Activated CD4-positive, alpha-beta T cell treated with anti-CD3 and anti-CD28 coated beads, Interleukin-2, amount 10 ng/mL, durations not matched to agents 7 days and 5 days (primary cell): ENCODE data around the gene BRSK1. TPM values are rescaled to one million over a fixed set of nuclear protein-coding genes. Genes with fewer than 3 reads are reported as not detected.

Experiments
- CTCF ChIA-PET: fragments of 350-600 bp; sonication (Branson Sonifier 250); formaldehyde crosslinking; loops from one replicate; lab custom pipeline; 2021; ENCODE audit warnings: antibody characterized with exemption; lab: Charles Lee
- POLR2A ChIA-PET: fragments of 350-600 bp; sonication (Branson Sonifier 250); formaldehyde crosslinking; loops from one replicate; lab custom pipeline; 2021; ENCODE audit warnings: antibody characterized with exemption; lab: Charles Lee
- DNase-seq: peaks from one replicate; pipeline ENCODE4 v3.0.0-alpha.2; 2020
- H3K27ac Mint-ChIP-seq: one replicate; pipeline ENCODE4 v1.8.0; 2021; ENCODE audit warnings: mild to moderate bottlenecking, moderate library complexity, mixed read lengths
- H3K27me3 Mint-ChIP-seq: one replicate; pipeline ENCODE4 v1.8.0; 2021; ENCODE audit warnings: mixed read lengths
- H3K36me3 Mint-ChIP-seq: one replicate; pipeline ENCODE4 v1.8.0; 2021; ENCODE audit warnings: low read depth, mixed read lengths
- H3K4me1 Mint-ChIP-seq: one replicate; pipeline ENCODE4 v1.8.0; 2021; ENCODE audit warnings: mixed read lengths
- H3K4me3 Mint-ChIP-seq: one replicate; pipeline ENCODE4 v1.8.0; 2021; ENCODE audit warnings: mild to moderate bottlenecking, moderate library complexity, mixed read lengths
- H3K9me3 Mint-ChIP-seq: one replicate; pipeline ENCODE4 v1.8.0; 2021; ENCODE audit warnings: mixed read lengths
- total RNA-seq, 2 experiments: library from RNA; stranded (reverse); gene quantifications; one replicate each; pipeline ENCODE4 v1.2.3, GENCODE V29; 2021

The BRSK1 gene
- total RNA-seq, 2 experiments from 2014 or later: 6.8 TPM

DNA sequence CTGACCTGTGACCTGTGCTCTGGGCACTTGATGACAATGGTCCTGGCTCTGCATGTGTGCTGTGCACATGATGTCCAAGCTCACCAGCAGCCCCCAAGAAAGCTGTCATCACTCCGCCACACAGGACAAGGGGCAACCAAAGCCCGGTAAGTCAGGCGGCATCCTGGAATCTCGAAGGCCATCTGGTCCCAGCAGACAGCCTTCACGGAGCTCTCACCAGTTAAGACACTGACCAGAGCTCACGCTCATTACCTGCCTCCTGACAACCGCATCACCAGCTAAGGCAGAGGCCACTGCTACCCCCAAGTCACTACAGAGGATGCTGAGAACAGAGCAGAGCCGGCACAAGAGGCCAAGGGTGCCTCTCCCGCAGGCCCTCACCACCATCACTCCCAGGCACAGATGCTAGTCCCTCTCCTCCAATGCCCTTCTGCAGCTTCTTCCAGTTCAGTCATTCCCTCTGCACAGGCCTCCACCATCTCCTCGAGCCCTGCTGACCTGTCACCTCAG, 35.6 kb upstream of the BRSK1 start:
- POLR2A ChIA-PET: no interaction called here
- Mint-ChIP-seq H3K4me1 (peaks cover 37% of the 10 kb centered on the region), H3K27ac (peak overlapping the region; percentile 9), H3K36me3 (peaks cover 38% of the 10 kb centered on the region), H3K4me3 (no peak overlapping the region), H3K27me3 (no peaks in the 10 kb centered on the region), H3K9me3 (no peaks in the 10 kb centered on the region)
- no peak for DNase-seq
- CTCF ChIA-PET: no interaction called here

DNA sequence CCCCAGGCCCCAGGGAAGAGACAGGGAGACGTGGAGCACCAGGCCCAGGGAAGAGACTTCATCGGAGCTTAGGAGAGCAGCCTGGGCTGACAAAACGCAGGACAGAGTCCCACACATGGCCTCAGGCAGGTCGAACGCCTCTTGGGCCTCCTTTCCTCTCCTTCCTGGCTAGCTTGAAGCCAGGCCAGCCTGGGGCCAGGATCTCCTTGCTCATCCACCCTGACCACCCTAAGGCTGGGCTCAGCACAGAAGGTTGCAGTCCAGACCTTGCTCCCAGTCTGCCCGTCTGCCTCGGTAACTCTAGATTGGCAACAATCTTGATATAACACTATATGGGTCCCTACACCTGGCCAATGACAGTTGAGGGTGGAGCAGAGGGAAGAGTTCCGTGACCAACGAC, 35.1 kb upstream of the BRSK1 start:
- Mint-ChIP-seq H3K36me3 (peaks cover 38% of the 10 kb centered on the region), H3K27me3 (no peaks in the 10 kb centered on the region), H3K9me3 (no peaks in the 10 kb centered on the region), H3K4me1 (peaks cover 42% of the 10 kb centered on the region), H3K27ac (peak overlapping the region; percentile 70), H3K4me3 (no peak overlapping the region)
- DNase-seq: no peak
- ChIA-PET POLR2A (no interaction called here), CTCF (no interaction called here)

DNA sequence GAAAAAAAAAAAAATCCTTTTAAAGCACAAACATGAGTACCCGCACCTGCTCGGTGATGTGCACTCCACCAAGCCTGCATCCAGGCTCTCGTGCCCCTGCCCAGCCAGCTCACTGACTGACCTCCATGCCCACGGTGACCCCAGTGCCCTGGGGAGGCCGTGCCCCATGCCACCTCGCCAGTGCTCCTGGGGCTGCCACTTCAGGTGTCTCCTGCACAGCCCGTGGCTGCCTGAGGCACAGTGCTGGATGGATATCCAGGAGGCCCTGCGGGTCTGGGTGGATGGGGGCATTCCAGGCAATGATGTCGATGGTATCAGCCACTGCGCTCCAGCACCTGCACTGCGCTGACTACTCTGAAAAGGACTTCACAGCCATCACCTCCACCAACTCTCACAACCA, 34.0 kb upstream of the BRSK1 start:
- Mint-ChIP-seq H3K27me3 (no peaks in the 10 kb centered on the region), H3K9me3 (no peaks in the 10 kb centered on the region), H3K36me3 (peaks cover 38% of the 10 kb centered on the region), H3K4me3 (no peak overlapping the region), H3K4me1 (peaks cover 46% of the 10 kb centered on the region), H3K27ac (no peak overlapping the region)
- no peak for DNase-seq
- CTCF ChIA-PET: interaction anchor here (0.7 kb wide), 2 partner anchors 14 to 298 kb away, joined by 3 to 4 read pairs; no protein-coding TSS in a partner anchor
- POLR2A ChIA-PET: no interaction called here

DNA sequence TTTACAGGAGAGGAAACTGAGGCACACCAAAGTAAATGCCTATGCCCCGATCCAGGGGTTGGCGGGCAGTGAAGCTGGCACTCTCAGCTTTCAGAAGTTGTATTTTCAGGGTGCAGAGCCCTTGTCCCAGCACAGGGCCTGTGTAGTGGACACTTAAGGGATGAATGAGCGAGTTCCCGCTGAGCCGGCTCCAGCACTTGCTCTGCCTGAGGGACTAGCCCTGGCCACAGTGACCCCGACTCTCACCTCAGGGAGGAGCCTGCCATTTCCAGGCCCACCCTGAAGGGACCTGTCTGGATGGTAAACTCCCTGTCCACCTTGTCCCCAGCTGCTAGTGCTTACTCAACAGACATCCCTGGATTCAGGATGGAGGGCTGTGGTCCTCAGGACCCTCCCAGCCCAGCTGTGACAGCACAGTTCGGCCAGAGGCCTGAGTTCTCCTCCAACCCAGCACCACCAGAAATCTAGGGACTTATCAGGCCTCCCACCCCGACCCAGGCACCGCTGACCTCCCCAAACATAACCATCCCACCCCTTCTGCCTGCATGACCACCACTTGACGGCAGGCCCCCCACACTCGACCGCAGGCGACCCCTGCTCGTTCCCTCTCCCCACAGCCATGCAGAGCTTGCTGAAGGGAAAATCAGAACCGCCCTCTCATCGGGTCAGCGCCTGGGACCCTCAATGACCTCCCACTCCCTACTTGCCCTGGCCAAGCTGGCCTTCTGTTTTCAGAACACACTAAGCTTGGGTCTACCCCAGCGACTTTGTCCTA, 33.3 kb upstream of the BRSK1 start:
- POLR2A ChIA-PET: no interaction called here

DNA sequence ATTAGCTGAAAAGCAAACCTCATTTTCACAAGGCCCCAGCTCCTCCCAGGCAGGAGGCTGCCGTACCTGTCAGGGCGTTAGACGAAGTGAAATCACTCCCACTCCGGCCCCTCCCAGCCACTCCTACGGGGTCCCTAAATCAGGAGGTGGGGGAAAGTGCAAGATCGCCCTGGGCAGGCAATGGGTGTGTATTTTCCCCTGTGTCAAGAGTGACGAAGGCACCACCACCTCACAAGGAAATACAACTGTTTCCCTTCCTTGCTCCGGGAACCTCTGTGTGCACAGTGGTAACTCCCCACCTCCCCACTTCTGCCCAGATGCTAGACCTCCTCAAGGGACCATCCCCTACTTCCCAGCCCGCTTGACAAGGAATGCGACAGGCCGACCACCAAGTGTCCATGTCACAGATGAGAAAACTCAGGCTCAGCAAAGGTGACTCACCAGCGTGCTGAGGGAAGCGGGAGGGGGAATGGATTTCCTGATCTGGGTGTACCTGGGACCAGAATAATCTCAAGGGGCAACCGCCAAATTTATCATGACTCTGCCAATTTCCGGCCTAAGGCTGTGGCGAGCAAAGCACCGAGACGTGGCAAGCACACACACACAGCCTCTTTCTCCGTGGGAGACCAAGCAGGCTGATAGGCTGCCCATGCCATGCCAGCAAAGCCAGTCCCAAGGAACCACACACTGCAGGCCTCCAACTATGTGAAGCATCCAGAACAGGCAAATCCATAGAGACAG, 32.3 kb upstream of the BRSK1 start:
- DNase-seq: peak; percentile 51
- peak overlapping the region; percentile 98 for H3K27ac Mint-ChIP-seq
- peak overlapping the region; percentile 95 for H3K4me3 Mint-ChIP-seq
- H3K27me3 Mint-ChIP-seq: no peaks in the 10 kb centered on the region
- POLR2A ChIA-PET: no interaction called here
- CTCF ChIA-PET: interaction anchor here (1.0 to 1.2 kb wide), 2 partner anchors 10 to 142 kb away, joined by 3 to 4 read pairs; no protein-coding TSS in a partner anchor
- no peaks in the 10 kb centered on the region for H3K9me3 Mint-ChIP-seq
- peaks cover 51% of the 10 kb centered on the region for H3K36me3 Mint-ChIP-seq
- H3K4me1 Mint-ChIP-seq: peaks cover 59% of the 10 kb centered on the region

More for the DNA sequence above, 33.3 kb upstream of the BRSK1 start:
- no peak for DNase-seq
- Mint-ChIP-seq H3K4me1 (peaks cover 49% of the 10 kb centered on the region), H3K4me3 (peak overlapping the region; percentile 95), H3K27ac (peak overlapping the region; percentile 98), H3K36me3 (peaks cover 43% of the 10 kb centered on the region), H3K27me3 (no peaks in the 10 kb centered on the region), H3K9me3 (no peaks in the 10 kb centered on the region)
- CTCF ChIA-PET: interaction anchor here (0.7 to 1.0 kb wide), 3 partner anchors 15 to 298 kb away, joined by 3 to 4 read pairs (median 4); no protein-coding TSS in a partner anchor

DNA sequence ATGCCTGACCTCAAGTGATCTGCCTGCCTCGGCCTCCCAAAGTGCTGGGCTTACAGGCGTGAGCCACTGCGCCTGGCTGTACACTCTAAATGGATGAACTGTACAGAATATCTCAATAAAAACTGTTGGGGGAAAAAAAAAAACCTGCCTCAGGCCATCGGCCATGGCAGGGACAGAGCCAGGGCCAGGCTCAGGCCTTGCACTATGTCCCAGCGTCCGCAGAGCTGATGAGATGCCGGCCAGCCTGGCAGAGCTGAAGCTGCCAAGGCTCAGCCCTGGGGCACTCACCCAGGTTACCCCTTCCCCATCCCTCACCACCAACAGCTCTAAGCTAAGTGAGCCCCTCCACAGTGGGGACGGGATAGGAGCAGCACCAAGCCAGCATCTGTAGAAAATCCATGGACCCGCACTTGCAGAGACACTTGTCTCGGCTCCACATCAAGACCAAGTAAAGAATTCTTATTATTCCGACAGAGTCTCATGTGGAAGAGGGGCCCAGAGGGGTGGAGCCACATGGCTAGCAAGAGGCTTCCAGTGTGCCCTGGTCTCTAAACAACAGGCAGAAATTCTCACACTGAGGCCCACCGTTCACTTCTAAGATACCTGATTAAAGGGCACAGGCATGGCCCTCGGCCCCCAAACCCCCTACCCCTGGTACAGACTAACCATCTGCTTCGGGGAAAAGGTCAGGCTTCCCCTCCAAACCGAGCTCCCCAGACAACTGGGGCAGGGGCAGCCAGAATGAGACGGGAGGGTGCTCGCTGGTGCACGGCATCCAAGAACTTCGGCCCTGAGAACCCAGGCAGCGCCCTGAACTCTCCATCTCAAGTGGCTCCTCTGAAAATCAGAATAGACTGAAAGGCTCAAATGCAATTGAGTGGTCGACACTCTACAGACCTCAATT, 30.8 kb upstream of the BRSK1 start:
- H3K36me3 Mint-ChIP-seq: peaks cover 63% of the 10 kb centered on the region
- H3K4me1 Mint-ChIP-seq: peaks cover 67% of the 10 kb centered on the region
- CTCF ChIA-PET: interaction anchor here (0.6 to 2.0 kb wide), 5 partner anchors 29 to 370 kb away, joined by 3 to 5 read pairs (median 4); no protein-coding TSS in a partner anchor
- H3K4me3 Mint-ChIP-seq: peak overlapping the region; percentile 95
- H3K9me3 Mint-ChIP-seq: no peaks in the 10 kb centered on the region
- DNase-seq: no peak
- H3K27ac Mint-ChIP-seq: peak overlapping the region; percentile 98
- POLR2A ChIA-PET: interaction anchor here (0.9 to 1.6 kb wide), 3 partner anchors 87 to 154 kb away, joined by 3 to 7 read pairs (median 5); partner anchors contain the start of genes KMT5C, PPP1R12C and UBE2S
- H3K27me3 Mint-ChIP-seq: no peaks in the 10 kb centered on the region

DNA sequence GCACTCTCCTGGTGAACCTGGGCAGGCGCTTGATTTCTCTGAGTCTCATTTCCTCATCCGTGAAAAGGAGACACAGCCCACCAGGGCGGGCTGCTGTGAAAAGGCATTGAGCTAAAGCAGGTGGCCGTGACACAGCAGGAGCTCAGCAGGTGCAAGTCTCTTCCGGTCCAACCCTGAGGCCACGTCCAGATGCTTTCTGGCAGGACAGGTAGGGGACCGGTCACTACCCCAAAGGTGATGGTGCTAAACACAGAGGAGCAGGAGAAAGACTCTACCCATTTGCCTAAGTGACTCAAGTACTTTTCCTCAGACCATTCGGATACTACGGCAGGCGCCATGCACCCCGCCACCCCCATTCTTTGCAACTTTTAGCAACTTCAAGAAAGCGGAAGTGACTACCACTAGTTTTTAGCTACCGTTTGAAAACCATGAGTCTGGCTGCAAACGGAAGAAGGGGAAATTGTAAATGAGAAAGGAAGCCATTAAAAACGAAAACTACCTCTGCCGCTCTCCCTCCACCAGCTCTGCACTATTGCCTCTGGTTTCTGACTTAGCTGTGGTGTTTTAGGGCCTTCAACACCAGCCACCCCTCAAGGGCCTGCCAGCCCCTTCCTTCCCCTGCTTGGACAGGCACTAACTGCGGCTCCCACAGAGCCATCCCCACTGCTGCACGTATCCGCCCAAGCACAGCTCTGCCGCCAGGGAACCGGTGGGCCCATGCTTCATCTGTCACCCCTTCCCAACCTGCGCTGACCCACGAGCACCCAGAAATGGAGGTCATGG, 29.8 kb upstream of the BRSK1 start:
- POLR2A ChIA-PET: interaction anchor here (0.6 to 1.6 kb wide), 5 partner anchors 26 to 153 kb away, joined by 3 to 7 read pairs (median 4); partner anchors contain the start of genes KMT5C, PPP1R12C and UBE2S
- Mint-ChIP-seq H3K36me3 (peaks cover 60% of the 10 kb centered on the region), H3K9me3 (no peaks in the 10 kb centered on the region), H3K4me3 (peak overlapping the region; percentile 95), H3K4me1 (peaks cover 58% of the 10 kb centered on the region), H3K27me3 (no peaks in the 10 kb centered on the region), H3K27ac (peak overlapping the region; percentile 98)
- DNase-seq: peak; percentile 75
- CTCF ChIA-PET: interaction anchor here (0.6 to 2.0 kb wide), 9 partner anchors 9 to 228 kb away, joined by 3 to 5 read pairs (median 3); no protein-coding TSS in a partner anchor

DNA sequence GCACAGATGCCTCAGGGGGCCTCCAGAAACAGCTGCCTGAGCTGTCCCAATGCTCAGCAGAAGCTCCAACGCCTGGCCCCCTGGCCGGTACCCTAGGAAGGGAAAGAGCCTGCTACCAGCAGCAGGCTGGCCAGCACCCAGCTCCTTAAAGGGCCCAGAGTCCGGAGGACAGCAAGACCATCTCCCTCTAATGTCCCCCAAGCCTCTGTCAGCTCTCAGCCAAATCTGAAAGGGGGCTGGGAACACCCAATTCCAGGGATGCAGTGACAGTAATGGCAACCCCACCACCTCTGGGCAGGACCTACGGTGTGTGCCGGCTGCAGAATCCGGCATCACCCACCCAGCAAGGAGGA, 29.2 kb upstream of the BRSK1 start:
- Mint-ChIP-seq H3K4me1 (peaks cover 58% of the 10 kb centered on the region), H3K36me3 (peaks cover 61% of the 10 kb centered on the region), H3K4me3 (peak overlapping the region; percentile 95), H3K9me3 (no peaks in the 10 kb centered on the region), H3K27ac (peak overlapping the region; percentile 98), H3K27me3 (no peaks in the 10 kb centered on the region)
- POLR2A ChIA-PET: interaction anchor here (0.6 to 1.6 kb wide), 2 partner anchors 26 to 153 kb away, joined by 4 to 7 read pairs; partner anchors contain the start of gene UBE2S
- no peak for DNase-seq
- CTCF ChIA-PET: interaction anchor here (0.6 to 1.3 kb wide), 7 partner anchors 9 to 249 kb away, joined by 3 to 5 read pairs (median 3); no protein-coding TSS in a partner anchor

DNA sequence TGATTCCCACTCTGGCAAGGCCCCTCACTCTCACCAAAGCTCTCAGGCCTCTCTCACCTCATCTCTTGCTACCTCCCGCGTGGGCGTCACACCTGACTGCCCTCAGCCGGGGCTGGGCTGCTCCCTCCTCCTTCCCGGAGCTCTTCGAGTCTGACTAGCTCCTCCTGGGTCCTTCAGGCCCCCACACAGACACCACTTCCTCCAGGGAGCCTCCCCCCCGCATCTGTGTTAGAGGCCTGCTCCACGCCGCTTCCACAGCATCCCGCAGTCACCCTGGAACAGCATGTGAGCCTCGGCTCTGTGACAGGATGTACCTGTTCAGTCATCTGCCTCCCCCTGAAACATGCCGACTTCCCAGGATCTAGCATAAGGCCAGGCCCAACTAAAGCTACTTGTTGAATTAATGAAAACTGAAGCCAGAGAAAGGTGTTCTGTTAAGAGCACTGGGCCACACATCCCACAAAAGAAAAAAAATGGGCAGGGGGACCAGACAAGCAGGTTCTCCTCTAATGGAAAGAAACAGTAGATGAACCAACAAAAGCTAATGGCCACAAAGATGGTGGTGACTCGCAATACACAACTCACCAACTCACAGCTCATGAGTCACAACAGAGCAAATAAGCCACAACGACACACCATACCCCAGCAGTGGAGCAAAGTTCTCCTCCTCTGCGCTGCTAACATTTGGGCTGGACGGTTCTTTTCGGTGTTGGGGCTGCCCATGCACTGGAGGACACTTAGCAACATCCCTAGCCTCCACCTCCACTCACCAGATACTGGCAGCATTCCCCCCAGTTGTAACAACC, 28.0 kb upstream of the BRSK1 start:
- Mint-ChIP-seq H3K4me1 (peaks cover 64% of the 10 kb centered on the region), H3K27ac (peak overlapping the region; percentile 98), H3K27me3 (no peaks in the 10 kb centered on the region), H3K9me3 (no peaks in the 10 kb centered on the region), H3K36me3 (peaks cover 57% of the 10 kb centered on the region), H3K4me3 (peak overlapping the region; percentile 95)
- ChIA-PET CTCF (interaction anchor here (0.7 to 1.4 kb wide), 8 partner anchors 13 to 377 kb away, joined by 3 read pairs; partner anchors contain the start of gene TMEM238), POLR2A (interaction anchor here (0.6 to 0.9 kb wide), 3 partner anchors 152 to 399 kb away, joined by 3 to 4 read pairs (median 3); partner anchors contain the start of gene UBE2S)
- DNase-seq: peak; percentile 51

DNA sequence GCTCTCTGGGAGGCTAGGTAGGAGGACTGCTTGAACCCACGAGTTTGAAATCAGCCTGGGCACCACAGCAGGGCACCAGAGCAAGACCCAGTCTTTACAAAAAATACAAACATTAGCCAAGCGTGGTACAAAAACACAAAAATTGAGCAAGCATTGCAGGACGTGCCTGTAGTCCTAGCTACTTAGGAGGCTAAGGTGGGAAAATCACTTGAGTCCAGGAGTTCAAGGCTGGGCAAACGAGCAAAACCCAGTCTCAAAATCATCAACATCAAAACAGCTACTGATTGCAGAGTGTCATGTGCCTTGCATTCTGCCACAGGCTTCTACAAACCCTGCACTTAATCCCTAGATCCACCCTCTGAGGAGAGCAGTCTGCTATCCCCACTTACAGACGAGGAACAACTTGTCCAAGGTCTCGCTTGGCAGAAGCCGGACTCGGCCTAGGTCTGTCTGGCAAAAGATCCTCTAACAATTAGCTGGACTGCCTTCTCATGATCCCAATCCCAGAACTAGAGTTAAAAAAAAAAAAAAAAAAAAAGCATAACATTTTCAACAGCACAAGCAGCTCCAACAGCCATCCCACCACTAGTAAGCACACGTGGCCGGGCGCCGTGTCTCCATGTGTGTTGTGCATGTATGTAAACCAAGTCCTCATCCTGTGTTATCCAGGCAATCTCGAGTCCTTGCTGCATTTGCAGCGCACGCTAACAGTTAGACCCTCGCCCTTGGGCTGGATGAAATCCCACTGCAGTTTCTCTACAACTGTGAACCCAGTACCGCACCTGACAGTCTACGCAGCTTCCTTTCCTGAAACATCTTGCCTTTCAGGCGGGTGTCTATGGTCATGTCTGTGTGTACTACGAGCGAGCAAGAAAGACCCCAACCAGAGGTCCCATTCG, 27.0 kb upstream of the BRSK1 start:
- ChIA-PET POLR2A (no interaction called here), CTCF (interaction anchor here (0.6 to 1.6 kb wide), 5 partner anchors 11 to 376 kb away, joined by 3 to 5 read pairs (median 3); no protein-coding TSS in a partner anchor)
- peak overlapping the region; percentile 95 for H3K4me3 Mint-ChIP-seq
- H3K9me3 Mint-ChIP-seq: no peaks in the 10 kb centered on the region
- peak overlapping the region; percentile 98 for H3K27ac Mint-ChIP-seq
- no peaks in the 10 kb centered on the region for H3K27me3 Mint-ChIP-seq
- H3K36me3 Mint-ChIP-seq: peaks cover 48% of the 10 kb centered on the region
- peaks cover 54% of the 10 kb centered on the region for H3K4me1 Mint-ChIP-seq
- no peak for DNase-seq
